D721Med (cell line): ENCODE results near the gene TICAM1.
"Not testable (repeated sequence)": the region's sequence is repeated elsewhere in the genome, so short reads cannot be mapped to it uniquely, and the experiment has no call there.

ENCODE experiments used
- DNase-seq: peaks from one replicate; pipeline ENCODE4 v3.0.0; 2011; ENCODE audit warnings: low spot score; ENCODE audit not compliant: insufficient read length
- FAIRE-seq: peaks from 2 replicates; lab custom pipeline; 2011; peaks lifted over from hg19 to GRCh38; lab: Jason Lieb, UNC
- CTCF ChIP-seq: IDR thresholded peaks from 2 replicates; pipeline ENCODE4 v1.5.1; 2012; ENCODE audit warnings: mild to moderate bottlenecking, control low read depth; ENCODE audit not compliant: insufficient read depth; ENCODE audit errors: missing control alignments

TICAM1 gene

GRCh38 chr19:4800591-4801081 is 30.9 kb downstream of the TICAM1 start:
- FAIRE-seq (no peak), DNase-seq (no peak)
- TF ChIP-seq CTCF: no peak

- no peak for DNase-seq
- no peak for TF ChIP-seq CTCF
- FAIRE-seq: no peak
Measured at GRCh38 chr19:4795400-4795799, 36.1 kb downstream of the TICAM1 start.

- FAIRE-seq: no peak
- DNase-seq: no peak
- TF ChIP-seq CTCF: no peak
Measured at GRCh38 chr19:4794971-4795370, 36.5 kb downstream of the TICAM1 start.

GRCh38 chr19:4793278-4793677 is 38.2 kb downstream of the TICAM1 start:
- not testable (repeated sequence) for FAIRE-seq, DNase-seq

- FAIRE-seq, DNase-seq: not testable (repeated sequence)
Measured at GRCh38 chr19:4792866-4793195, 38.7 kb downstream of the TICAM1 start.

- not testable (repeated sequence) for DNase-seq, FAIRE-seq
Measured at GRCh38 chr19:4792019-4792865, 39.3 kb downstream of the TICAM1 start.

- FAIRE-seq: peak; percentile 64
- DNase-seq: peak; percentile 78
- TF ChIP-seq CTCF: peak; percentile 94
Measured at GRCh38 chr19:4791183-4792018, 40.1 kb downstream of the TICAM1 start, which contains the start of gene FEM1A. Gene FEM1A, plus strand, starts transcription at chr19:4791734. Its CDS starts 121 bp downstream, at chr19:4791855.

GRCh38 chr19:4786412-4787016 is 45.0 kb downstream of the TICAM1 start:
- DNase-seq, FAIRE-seq: not testable (repeated sequence)

GRCh38 chr19:4781801-4782200 is 49.7 kb downstream of the TICAM1 start:
- DNase-seq: no peak
- FAIRE-seq: no peak

More at GRCh38 chr19:4781801-4782200, 49.7 kb downstream of the TICAM1 start:
- TF ChIP-seq CTCF: no peak
